ACHN (cell line): ENCODE measurements around the gene REPIN1.

ENCODE experiments used
- DNase-seq: peaks from one replicate; pipeline ENCODE4 v3.0.0-alpha.2; 2015
- in situ Hi-C: cut with HindIII; loops from 2 replicates; pipeline ENCODE4 v1.10.0; 2017; ENCODE audit warnings: low sequenced_read_pairs, low pct_ligation_motif_present, low pct_unique_long_range_greater_than_20kb

The REPIN1 gene

DNA sequence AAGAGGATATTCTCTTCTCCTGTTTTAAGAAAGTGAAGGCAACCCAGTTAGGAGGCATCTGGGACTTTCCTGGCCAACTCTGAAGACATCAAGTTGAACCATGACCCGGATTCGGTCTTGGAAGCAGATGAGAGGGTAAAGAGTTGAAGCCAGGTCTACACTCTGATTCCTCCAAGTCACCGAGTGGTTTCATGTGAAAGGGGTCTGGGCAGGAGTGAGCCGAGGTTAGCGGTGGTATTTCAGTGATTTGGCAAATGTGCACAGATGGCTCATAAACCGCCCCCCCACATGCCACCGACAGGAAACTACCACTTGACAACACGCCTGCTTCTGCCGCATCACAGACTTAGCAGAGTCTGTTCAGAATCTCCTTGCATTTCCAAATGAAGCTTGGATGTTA lies 11.4 kb upstream of the REPIN1 start:
- DNase-seq, result no peak
- in situ Hi-C loops, result no loop called here

DNA sequence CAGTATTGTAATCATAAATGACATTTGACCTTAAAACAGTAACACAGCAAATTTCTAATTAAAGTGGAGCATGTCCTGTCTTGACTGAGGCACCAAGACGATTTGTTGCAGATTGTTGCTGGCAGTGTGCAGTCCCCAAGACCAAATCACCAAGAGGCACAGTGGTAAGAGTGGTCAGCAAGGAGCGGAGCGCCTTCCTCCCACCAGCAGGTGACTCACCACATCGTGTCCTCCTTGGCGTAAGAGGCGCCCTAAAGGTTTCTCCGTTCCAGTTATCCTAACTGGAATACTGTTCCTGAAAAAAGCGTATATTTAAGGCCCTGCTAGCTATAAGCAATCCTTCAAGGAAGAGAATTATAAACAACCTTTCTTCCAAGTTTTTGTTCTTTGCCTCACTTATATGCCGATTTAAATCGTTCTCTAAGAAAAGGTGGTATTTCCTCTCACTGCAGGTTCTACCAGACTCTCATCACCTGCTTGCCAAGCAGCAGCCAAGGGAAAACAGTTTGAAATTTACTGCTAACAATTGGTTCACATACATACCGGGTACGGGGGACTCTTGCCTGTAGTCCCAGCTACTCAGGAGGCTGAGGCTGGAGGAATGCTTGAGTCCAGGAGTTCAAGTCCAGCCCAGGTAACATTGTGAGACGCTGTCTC lies 10.7 kb upstream of the REPIN1 start:
- DNase-seq, result no peak
- in situ Hi-C loops, result no loop called here

DNA sequence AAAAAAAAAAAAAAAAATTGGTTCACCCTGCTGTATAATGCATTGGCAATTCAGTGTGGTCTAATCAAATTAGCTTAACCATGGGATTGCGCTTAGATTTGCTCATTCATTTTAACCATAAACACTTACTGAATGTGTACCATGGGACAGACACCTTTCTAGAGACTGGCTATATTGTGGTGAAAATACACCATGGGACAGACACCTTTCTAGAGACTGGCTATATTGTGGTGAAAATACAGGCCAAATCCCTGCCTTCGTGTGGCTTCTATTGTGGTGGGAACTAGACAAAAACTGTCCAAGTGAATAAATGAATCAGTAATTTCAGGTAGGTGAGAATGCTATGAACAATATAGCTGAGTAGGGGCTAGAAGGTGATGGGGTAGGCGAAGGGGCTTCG lies 10.2 kb upstream of the REPIN1 start:
- in situ Hi-C loops, result no loop called here
- no peak for DNase-seq

DNA sequence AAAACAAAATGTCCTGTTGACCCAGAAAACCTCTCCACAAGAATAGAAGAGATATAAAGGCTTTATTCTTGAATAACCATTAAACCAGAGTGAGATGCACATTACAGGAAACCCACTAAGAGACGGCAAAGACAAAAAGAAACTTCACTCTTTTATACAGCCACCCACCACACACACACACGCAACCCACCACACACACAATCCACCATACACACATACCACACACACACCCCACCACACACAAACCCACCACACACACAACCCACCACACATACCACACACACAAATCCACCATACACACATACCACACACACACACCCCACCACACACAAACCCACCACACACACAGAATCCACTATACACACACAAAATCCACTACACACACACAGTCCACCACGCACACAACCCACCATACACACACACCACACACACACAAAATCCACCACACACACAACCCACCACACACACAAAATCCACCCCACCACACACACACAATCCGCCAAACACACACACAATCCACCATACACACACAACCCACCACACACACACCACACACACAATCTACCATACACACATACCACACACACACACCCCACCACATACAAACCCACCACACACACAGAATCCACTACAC lies 9.5 kb upstream of the REPIN1 start:
- DNase-seq, result no peak
- in situ Hi-C loops, result no loop called here

DNA sequence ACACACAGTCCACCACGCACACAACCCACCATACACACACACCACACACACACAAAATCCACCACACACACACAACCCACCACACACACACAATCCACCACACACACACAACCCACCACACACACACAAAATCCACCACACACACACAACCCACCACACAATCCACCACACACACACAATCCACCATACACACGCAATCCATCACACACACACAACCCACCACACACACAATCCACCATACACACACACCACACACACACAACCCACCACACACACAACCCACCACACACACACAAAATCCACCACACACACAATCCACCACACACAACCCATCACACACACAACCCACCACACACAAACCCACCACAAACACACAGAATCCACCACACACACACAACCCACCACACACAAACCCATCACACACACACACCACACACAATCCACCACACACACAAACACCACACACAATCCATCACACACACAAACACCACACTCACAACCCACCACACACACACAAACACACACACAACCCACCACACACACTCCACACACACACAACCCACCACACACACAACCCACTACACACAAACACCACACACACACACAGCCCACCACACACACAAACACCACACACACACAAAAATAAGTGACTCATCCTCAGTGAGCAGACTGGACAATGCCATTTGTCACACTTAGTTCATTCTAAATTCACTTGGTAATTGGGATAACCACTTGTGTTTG lies 8.8 kb upstream of the REPIN1 start:
- in situ Hi-C loops, result no loop called here
- DNase-seq, result no peak

DNA sequence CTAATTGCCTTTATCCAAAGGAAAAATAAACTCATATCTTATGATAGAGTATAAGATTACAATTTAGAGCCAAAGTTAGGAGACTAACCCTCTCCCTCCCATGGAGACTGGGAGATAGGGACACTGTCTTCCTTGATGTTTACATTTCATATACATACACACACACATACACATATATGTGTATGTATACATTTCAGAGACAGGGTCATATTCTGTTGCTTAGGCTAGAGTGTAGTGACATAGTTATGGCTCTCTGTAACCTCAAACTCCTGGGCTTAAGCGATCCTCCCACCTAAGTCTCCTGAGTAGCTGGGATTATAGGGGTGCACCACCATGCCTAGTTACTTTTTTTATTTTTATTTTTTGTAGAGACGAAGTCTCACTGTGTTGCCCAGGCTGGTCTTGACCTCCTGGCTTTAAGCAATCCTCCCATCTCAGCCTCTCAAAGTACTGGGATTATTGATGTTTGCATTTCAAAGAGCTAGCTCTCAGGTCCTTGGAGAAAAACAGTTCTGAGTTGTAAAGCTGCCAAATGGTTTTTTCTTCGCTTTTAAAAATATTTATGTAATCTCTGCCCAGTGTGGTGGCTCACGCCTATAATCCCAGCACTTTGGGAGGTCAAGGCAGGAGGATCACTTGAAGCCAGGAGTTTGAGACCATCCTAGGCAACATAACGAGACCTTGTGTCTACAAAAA lies 8.1 kb upstream of the REPIN1 start:
- in situ Hi-C loops, result no loop called here
- DNase-seq, result no peak

DNA sequence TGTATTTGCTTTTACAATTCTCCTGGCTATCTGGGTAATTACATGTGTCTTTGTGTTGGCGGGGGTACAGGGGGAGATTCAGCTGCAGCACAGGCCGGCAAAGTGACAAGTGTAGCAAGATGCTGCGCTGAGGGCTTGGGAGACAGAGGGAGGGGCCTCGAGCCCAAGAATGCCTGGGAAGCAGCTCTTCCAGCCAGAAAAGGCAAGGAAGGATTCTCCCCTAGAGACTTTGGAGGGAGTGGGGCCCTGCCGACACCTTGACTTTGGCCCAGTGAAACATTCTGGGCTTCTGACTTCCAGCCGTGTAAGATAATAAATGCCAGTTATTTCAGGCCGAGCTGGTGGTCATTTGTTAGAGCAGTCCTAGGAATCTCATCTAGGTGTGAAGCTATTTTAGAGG lies 7.2 kb upstream of the REPIN1 start:
- in situ Hi-C loops, result no loop called here
- DNase-seq, result no peak

DNA sequence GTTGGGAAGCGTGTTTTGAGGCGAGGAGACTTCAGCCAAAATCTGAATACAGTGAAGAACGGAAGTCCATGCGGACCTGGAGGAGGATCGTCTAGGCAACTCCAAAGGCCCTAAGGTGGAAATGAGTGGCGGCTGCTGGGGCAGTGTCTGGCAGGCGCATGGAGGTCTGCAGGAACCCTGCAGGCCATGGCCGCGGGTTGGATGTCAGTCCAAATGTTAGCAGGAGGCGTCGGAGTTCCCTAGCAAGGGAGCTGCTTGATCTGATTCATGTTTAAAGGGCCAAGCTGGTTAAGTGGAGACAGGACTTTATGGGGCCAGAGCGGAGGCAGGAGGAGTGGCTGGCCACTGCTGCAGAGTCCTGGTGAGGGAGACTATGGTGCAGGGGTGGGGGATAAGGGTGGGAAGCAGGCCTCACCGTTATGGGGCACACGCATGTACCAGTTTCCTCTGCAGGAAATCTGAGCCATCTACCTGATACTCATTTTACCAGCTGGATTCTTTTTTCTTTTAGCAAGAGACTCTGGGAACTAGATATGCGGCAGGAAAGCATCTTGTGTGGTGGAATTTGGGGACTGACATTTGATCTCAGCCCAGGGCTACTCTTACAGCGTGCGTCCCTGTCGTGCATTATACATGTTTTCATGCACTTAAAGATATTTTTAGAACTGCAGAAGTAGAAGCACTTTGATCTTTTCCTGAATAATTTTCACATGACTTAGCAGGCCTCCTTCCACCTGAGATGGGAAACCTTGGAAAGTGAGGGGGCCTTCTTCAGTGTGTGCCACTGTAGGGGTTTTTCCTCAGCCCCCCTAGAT lies 6.6 kb upstream of the REPIN1 start:
- DNase-seq, result no peak
- in situ Hi-C loops, result no loop called here

DNA sequence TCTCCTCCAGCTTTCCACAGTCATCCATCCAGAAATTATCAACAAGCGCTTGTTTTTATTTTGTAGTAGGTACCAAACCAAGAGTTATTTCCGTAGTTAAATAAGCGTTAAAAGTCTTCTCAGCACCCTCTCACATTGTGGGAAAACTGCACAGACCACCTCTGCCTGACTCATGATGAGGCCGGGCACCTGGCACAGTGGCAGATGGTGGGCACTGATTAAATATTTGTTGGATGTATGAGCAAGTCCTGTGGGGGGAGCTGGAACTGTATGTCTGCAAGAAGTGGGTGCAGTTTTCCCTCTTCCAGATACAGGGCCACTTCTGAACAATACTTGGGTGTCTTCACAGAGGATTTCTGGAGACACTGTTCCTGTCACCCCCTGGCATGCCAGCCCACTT lies 5.3 kb upstream of the REPIN1 start:
- no peak for DNase-seq
- in situ Hi-C loops, result no loop called here

DNA sequence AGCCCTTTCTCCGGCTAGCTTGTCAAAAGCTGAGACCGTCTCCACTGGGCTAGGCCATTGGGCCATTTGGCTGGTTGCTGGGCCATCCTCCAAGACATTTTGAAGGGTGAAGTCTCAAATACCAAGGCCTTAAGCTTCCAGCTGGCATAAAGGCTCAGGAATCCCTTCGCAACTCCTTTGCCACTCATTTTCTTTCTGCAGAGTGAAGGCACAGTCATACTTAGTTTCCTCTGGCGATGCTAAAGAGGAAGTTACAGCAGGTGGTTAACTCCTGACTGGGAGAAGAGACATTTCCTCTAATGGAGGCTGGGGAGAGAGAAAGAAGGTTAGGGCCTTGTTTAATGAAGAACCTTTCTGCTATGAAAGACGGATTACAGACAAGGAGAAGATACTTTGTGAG lies 4.8 kb upstream of the REPIN1 start:
- in situ Hi-C loops, result no loop called here
- DNase-seq, result no peak

DNA sequence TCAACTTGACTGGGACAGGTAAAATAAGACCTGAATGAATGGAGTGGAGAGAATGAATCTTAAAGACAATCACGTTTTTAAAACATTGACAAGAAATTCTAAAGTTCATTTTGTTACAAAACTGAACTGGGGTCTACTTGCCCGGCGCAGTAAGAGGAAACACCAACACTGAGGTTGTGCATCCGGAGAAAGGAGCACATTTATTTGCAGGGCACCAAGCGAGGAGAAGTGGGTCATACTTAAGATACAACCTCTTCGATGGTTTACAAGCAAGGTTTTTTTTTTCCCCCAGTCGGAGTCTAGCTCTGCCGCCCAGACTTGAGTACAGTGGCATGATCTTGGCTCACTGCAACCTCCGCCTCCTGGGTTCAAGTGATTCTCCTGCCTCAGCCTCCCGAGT lies 3.4 kb upstream of the REPIN1 start:
- no peak for DNase-seq
- in situ Hi-C loops, result no loop called here

DNA sequence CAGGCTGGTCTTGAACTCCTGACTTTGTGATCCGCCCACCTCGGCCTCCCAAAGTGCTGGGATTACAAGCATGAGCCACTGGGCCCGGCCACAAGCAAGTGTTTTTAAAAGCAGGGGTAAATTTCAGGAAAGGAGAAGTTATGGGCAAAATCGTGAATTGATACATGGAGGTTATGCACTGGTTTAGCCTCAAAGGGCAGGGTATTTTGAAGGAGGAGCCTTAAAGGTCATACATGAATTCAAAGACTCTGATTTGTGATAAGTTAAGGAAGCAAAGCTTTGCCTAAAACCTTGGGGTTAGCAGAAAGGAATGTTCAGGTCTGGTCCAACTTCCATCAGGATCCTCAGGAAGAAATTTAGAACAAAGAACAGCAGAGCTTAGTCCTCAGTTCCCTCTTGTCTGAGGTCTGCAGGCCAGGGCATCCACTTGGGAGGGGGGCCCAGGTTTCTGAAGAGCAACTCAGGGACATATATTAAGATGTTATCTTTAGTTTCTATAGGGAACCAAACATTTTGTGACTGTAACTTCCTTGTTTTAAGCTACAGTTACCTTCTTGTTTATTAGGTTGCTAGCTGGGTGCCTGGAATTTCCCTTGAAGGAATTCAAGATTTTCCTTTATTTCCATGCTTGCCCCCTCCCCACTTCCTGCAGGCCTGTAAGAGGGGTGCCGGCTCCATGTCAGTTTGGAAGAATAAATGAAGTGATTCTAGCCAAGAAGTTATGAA lies 2.8 kb upstream of the REPIN1 start:
- no peak for DNase-seq
- in situ Hi-C loops, result no loop called here

DNA sequence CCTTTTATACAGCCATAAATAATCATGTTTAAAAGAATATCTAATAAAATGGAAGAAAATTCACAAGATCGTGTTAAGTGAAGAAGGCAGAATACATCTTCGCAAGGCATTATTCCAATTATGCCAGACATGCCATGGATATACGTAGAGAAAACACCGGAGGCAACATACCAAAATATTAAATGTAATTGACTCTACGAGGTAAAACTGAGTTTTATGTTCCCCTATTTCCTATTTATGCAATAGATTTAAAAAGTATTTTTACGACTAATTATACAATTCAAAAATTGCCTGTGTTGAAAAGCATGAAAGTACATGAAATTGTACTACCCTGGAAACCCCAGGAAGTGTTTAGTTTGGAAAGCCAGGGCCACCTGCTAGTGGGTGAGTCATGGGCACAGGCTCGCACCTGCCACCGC lies 936 bp upstream of the REPIN1 start:
- in situ Hi-C loops, result no loop called here
- no peak for DNase-seq

DNA sequence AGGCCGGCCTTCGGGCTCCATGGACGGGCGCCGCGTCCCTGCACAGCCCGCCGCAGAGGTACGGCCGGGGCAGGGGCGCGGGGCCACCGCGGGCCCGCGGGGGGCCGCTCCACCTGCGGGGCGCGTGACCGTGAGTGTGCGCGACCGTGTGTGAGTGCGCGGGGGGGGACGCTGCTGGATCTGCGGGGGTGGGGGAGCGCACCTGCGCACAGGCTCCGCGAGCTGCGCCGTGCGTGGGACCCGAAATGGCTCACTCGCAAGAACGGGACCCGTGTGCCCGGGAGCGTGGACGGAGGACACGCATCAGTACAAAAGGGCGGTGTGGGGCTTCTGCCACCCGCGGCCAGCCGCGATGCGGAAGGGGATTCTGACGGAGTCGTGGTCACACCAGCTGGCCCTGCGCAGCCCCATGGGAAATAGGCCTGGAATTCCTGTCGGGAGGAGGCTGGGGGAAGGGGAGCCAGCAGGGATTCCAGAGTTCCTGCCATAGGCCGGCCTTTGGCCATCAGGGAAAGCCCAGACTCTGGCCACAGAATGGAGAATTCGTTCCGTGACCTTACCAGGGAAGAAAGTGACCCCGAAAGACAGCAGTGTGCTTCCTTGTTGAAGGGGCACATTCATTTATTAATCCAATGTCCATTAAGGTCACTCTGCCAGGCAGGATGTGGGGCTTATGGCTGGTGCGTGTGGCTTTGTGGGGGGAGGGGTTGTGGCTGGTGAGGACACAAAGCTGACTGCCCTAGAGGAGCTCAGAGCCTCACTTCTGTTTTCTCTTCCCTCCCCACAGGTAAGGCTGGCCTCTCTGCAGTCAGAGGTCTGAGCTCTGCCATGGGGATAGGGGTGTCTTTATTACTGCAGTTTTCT lies 494 bp downstream of the REPIN1 start:
- in situ Hi-C loops, result no loop called here
- peak; percentile 94 for DNase-seq

DNA sequence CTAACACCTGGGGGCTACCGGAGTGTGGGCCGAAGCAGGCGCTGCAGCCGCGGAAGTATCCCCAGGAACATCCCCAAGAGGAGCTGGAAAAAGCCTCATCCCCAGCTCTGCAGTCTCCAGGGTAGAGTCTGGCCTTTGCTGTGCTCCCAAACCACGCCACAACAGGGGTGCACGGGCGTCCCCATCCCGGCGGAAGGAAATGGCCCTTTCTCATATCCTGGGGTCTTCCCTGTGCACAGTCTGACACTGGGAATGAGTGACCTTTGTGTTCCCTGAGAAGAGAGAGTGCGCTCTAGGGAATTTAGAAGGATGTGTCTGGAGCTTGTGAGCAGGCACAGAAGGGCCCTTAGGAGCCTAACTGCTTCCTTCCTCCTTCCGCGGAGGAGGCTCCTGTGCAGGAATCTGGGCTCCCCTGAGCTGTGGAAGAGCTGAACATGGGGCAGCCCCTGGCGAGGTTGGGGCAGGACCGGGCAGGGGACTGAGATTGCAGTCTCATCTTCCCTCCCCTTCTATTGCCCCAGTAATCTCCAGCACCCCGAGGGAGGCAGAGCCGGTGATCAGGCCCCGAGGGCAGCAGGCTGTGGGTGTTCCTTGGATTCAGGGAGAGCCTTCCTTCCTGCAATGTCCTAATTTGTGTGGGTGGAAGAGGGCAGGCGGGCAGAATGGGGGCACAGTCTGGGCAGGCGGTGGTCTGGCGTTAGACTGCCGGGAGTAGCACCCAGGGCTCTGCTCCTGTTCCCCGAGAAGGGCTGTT lies 1.3 kb downstream of the REPIN1 start:
- in situ Hi-C loops, result no loop called here
- DNase-seq, result no peak

DNA sequence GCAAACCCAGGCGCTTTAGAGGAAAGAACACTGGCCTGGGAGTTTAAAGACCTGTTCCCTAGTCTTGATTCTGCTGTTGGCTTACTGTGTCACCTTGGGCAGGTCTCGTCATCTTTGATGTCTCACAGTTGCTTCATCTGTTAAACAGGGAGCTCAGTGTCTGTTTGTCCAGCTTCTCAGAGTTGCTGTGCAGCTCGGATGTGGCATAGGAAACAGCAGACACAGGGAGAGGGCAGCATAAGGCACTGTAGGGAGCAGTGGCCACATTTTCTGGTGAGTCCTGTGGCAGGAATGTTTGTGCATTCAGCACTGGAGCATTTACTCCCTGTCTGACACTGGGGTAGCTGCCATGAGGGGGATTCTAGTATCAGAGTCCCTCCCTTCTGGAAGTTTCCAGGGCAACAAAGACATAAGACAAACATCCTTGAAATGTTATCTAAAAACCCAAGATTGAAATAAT lies 2.0 kb downstream of the REPIN1 start:
- peak; percentile 43 for DNase-seq
- in situ Hi-C loops, result no loop called here
